DND-41 (cell line): ENCODE results near the gene TMEM138.

Experiments used
- ATAC-seq: fragments of 200-7000 bp; cut with Tn5 transposase; 3 replicates; pipeline ENCODE4 v1.9.1; 2021; ENCODE audit warnings: low read depth; ENCODE audit not compliant: insufficient read depth
- DNase-seq: peaks from one replicate; pipeline ENCODE4 v3.0.0-alpha.2; 2020
- H2AFZ ChIP-seq: 2 replicates; pipeline ENCODE4 v1.6.0; 2012; ENCODE audit warnings: low read depth, low read length
- H3K27ac ChIP-seq: 2 replicates; pipeline ENCODE4 v1.5.1; 2012; ENCODE audit warnings: low read length, inconsistent platforms
- H3K27me3 ChIP-seq: fragments of 200-600 bp; sonication (generic); 2 replicates; pipeline ENCODE4 v1.6.0; 2012; ENCODE audit warnings: low read length, mild to moderate bottlenecking, inconsistent platforms; ENCODE audit not compliant: insufficient read depth, poor library complexity
- H3K36me3 ChIP-seq: 2 replicates; pipeline ENCODE4 v1.5.1; 2012; ENCODE audit warnings: low read length, inconsistent platforms; ENCODE audit not compliant: insufficient read depth
- H3K4me1 ChIP-seq: 2 replicates; pipeline ENCODE4 v1.5.1; 2012; ENCODE audit warnings: mild to moderate bottlenecking, low read length; ENCODE audit not compliant: insufficient read depth
- H3K4me2 ChIP-seq: 2 replicates; pipeline ENCODE4 v1.6.0; 2012; ENCODE audit warnings: mild to moderate bottlenecking, moderate library complexity, low read length, inconsistent platforms; ENCODE audit not compliant: insufficient read depth
- H3K4me3 ChIP-seq, 2 experiments: fragments of 200-600 bp in 1 of 2; shearing (Covaris generic) in 1 of 2; 2 replicates each; pipeline ENCODE4 v1.5.1; 2012 to 2016; ENCODE audit warnings: inconsistent platforms in 2 of 2, low read length in 2 of 2, mild to moderate bottlenecking in 2 of 2, low read depth in 1 of 2, moderate library complexity in 1 of 2
- H3K79me2 ChIP-seq: 2 replicates; pipeline ENCODE4 v1.6.0; 2012; ENCODE audit warnings: low read length, inconsistent platforms; ENCODE audit not compliant: insufficient read depth
- H3K9ac ChIP-seq: 2 replicates; pipeline ENCODE4 v1.6.0; 2012; ENCODE audit warnings: low read depth, mild to moderate bottlenecking, inconsistent platforms, low read length, moderate library complexity
- H3K9me3 ChIP-seq: 2 replicates; pipeline ENCODE4 v1.5.1; 2012; ENCODE audit warnings: low read length, moderate library complexity, mild to moderate bottlenecking, inconsistent platforms; ENCODE audit not compliant: insufficient read depth, severe bottlenecking
- H4K20me1 ChIP-seq: 2 replicates; pipeline ENCODE4 v1.6.0; 2012; ENCODE audit warnings: low read length; ENCODE audit not compliant: insufficient read depth
- CTCF ChIP-seq: IDR thresholded peaks from 2 replicates; pipeline ENCODE4 v1.5.1; 2012; ENCODE audit warnings: borderline replicate concordance, low read length, moderate library complexity, mild to moderate bottlenecking; ENCODE audit not compliant: poor library complexity, severe bottlenecking; ENCODE audit errors: extremely low read depth
- EZH2 ChIP-seq: IDR thresholded peaks from 3 replicates; pipeline ENCODE4 v1.6.1; 2012; ENCODE audit warnings: borderline replicate concordance, low read depth, mild to moderate bottlenecking, moderate library complexity, low read length, inconsistent platforms; ENCODE audit not compliant: severe bottlenecking

TMEM138 gene

GRCh38 chr11:61406991-61407728, 45.0 kb downstream of the TMEM138 start:
- TF ChIP-seq EZH2 = no peak
- TF ChIP-seq CTCF = no peak
- Histone ChIP-seq H3K4me2 (no peak overlapping the region), H3K27ac (no peak overlapping the region), H3K9me3 (no peaks in the 10 kb centered on the region), H3K27me3 (no peaks in the 10 kb centered on the region), H4K20me1 (peaks cover 39% of the 10 kb centered on the region), H3K4me3 (no peak overlapping the region), H3K4me1 (no peaks in the 10 kb centered on the region), H2AFZ (no peak overlapping the region), H3K36me3 (peaks cover 89% of the 10 kb centered on the region), H3K79me2 (peaks cover 10% of the 10 kb centered on the region; the same call in 1 of the 2 replicates), H3K9ac (no peak overlapping the region)
- ATAC-seq (no peak), DNase-seq (no peak)

- H3K4me3 ChIP-seq = no peak overlapping the region
- TF ChIP-seq CTCF = no peak
- TF ChIP-seq EZH2 = no peak
- H3K9ac ChIP-seq = no peak overlapping the region
- H3K4me1 ChIP-seq = no peaks in the 10 kb centered on the region
- DNase-seq (no peak), ATAC-seq (no peak)
- no peaks in the 10 kb centered on the region for H3K27me3 ChIP-seq
- H2AFZ ChIP-seq = no peak overlapping the region
- H3K9me3 ChIP-seq = no peaks in the 10 kb centered on the region
- H4K20me1 ChIP-seq = peaks cover 32% of the 10 kb centered on the region
- no peak overlapping the region for H3K27ac ChIP-seq
- H3K4me2 ChIP-seq = no peak overlapping the region
- H3K36me3 ChIP-seq = peaks cover 95% of the 10 kb centered on the region
- H3K79me2 ChIP-seq = peaks cover 13% of the 10 kb centered on the region
These were observed 49.4 kb downstream of the TMEM138 start for GRCh38 chr11:61411589-61411988.

DNA sequence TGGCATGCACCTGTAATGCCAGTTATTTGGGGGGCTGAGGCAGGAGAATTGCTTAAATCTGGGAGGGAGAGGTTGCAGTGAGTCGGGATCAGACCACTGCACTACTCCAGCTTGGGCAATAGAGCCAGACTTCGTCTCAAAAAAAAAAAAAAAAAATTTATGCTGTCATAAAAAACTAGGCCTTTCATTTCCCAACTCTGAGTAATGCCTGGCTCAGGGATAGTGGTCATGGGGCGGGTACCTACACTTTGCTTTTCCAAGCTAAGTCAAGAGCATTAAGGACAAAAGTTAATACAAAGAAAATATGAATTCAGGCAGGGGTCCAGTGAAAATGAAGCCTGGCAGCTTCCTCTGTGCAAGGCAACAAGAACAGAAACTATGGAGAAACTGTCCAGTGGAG, 51.3 kb downstream of the TMEM138 start:
- no peak for ATAC-seq
- Histone ChIP-seq H3K4me2 (no peak overlapping the region), H3K9ac (no peak overlapping the region), H2AFZ (no peak overlapping the region), H3K27ac (no peak overlapping the region), H4K20me1 (peaks cover 40% of the 10 kb centered on the region), H3K79me2 (peaks cover 32% of the 10 kb centered on the region), H3K9me3 (no peaks in the 10 kb centered on the region), H3K4me1 (no peaks in the 10 kb centered on the region), H3K4me3 (no peak overlapping the region), H3K36me3 (peaks cover 97% of the 10 kb centered on the region), H3K27me3 (no peaks in the 10 kb centered on the region)
- DNase-seq = no peak
- TF ChIP-seq CTCF (no peak), EZH2 (no peak)
